NCI-H128 (cell line): ENCODE results near the gene TNN.
"Not testable (repeated sequence)": the region's sequence is repeated elsewhere in the genome, so short reads cannot be mapped to it uniquely, and the experiment has no call there.

Experiments
- DNase-seq: peaks from one replicate; lab custom pipeline; 2025; ENCODE audit not compliant: unreplicated experiment; lab: John Stamatoyannopoulos, UW

Gene TNN

GRCh38 chr1:175067362-175068106 is at the start of gene TNN:
Gene TNN (plus strand): TSS chr1:175067833. CDS start chr1:175077419, 9,586 bp downstream.
- DNase-seq: no peak

GRCh38 chr1:175019524-175019923 is 48.1 kb upstream of the TNN start:
- DNase-seq: no peak

GRCh38 chr1:175023043-175023921 is 44.4 kb upstream of the TNN start, which contains the start of gene MRPS14:
Gene MRPS14 (minus strand): TSS chr1:175023425. CDS start chr1:175023408, 17 bp downstream.
- peak; percentile 94 for DNase-seq

GRCh38 chr1:175023922-175024242 is 43.8 kb upstream of the TNN start:
- not testable (repeated sequence) for DNase-seq

GRCh38 chr1:175024773-175025172 is 42.9 kb upstream of the TNN start:
- DNase-seq: no peak

GRCh38 chr1:175033953-175034352 is 33.7 kb upstream of the TNN start:
- DNase-seq: no peak

GRCh38 chr1:175034775-175035174 is 32.9 kb upstream of the TNN start:
- no peak for DNase-seq

GRCh38 chr1:175035865-175036264 is 31.8 kb upstream of the TNN start:
- DNase-seq: no peak

GRCh38 chr1:175036476-175036875 is 31.2 kb upstream of the TNN start:
- no peak for DNase-seq

GRCh38 chr1:175037416-175037815 is 30.2 kb upstream of the TNN start:
- no peak for DNase-seq

GRCh38 chr1:175040324-175040879 is 27.2 kb upstream of the TNN start:
- DNase-seq: no peak

GRCh38 chr1:175042650-175043049 is 25.0 kb upstream of the TNN start:
- DNase-seq: no peak

- DNase-seq: no peak
Measured at GRCh38 chr1:175043824-175044223, 23.8 kb upstream of the TNN start.

- DNase-seq: not testable (repeated sequence)
Measured at GRCh38 chr1:175044591-175044990, 23.0 kb upstream of the TNN start.

GRCh38 chr1:175045097-175045496 is 22.5 kb upstream of the TNN start:
- DNase-seq: no peak

- no peak for DNase-seq
Measured at GRCh38 chr1:175045519-175045918, 22.1 kb upstream of the TNN start.

GRCh38 chr1:175050992-175051391 is 16.6 kb upstream of the TNN start:
- no peak for DNase-seq

- DNase-seq: no peak
Measured at GRCh38 chr1:175054736-175055135, 12.9 kb upstream of the TNN start.

GRCh38 chr1:175062339-175062738 is 5.3 kb upstream of the TNN start:
- no peak for DNase-seq

- no peak for DNase-seq
Measured at GRCh38 chr1:175062858-175063257, 4.8 kb upstream of the TNN start.

- no peak for DNase-seq
Measured at GRCh38 chr1:175070818-175071217, 3.2 kb downstream of the TNN start.
